GM23248 (cell line): ENCODE data around the gene HHIPL1.

ENCODE experiments used
- EZH2 ChIP-seq: fragments of 200-600 bp; sonication (generic); IDR thresholded peaks from 2 replicates; pipeline ENCODE4 v1.6.1; 2018; ENCODE audit warnings: antibody characterized with exemption, mild to moderate bottlenecking; ENCODE audit not compliant: insufficient read depth, poor library complexity, severe bottlenecking
- EZH2phosphoT487 ChIP-seq: fragments of 200-600 bp; sonication (generic); IDR thresholded peaks from 2 replicates; pipeline ENCODE4 v1.6.1; 2018; ENCODE audit warnings: antibody characterized with exemption, moderate library complexity, mild to moderate bottlenecking, low read depth; ENCODE audit not compliant: insufficient read depth

DNA sequence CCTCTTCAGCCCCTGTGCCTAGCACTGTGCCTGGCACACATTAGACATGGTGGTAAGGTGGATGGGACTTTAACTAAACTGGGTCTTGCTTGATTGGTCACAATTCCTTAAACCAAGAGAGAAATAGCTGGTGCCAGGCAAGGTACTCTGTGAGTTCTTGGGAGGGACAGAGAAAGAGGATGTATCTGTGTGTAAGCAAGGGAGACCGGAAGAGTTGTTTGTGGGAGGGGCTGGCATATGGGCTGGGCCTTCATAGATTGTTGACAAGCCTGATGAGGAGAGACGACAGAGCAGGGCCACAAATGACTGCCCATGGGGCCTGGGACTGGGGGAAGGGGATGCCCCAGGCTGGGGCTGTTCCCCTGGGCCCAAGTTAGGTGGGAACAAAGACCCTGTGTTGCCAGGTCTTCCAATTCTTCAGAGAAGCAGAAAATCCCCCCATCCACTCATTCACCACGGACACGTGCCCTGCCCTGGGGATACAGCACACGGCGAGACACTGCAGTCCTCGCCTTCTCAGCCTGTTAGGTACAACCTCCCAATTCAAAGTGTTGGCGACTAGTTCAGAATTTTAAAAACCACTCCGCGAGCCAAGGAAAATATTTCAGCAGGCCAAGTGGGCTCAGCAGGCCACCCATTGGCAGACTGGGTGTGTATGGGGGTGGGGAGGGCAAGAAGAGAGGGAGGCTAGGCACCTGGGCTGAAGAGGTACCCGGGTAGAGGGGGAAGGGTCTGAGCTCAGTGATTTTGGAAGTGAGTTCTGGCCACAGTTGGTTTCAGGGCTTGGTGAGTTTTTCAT, 27.8 kb downstream of the HHIPL1 start:
- TF ChIP-seq EZH2, result no peak
- TF ChIP-seq EZH2phosphoT487, result no peak
